Prostate gland (tissue), 2 donors: Measurements from ENCODE around the gene IQSEC3.

Source experiments
- POLR2A ChIP-seq: fragments of 450-650 bp; IDR thresholded peaks from one replicate; pipeline ENCODE4 v1.6.1; 2016; ENCODE audit warnings: antibody characterized with exemption, mild to moderate bottlenecking
- TF ChIP-seq, protein P1 (sequence below), 4 experiments: fragments of 200-600 bp in 2 of 4; fragments of 450-650 bp in 2 of 4; sonication (generic) in 2 of 4; IDR thresholded peaks; 1 replicate in 3 of 4; 2 replicates in 1 of 4; pipeline ENCODE4 v1.5.1; 2016 to 2019; ENCODE audit warnings: antibody characterized with exemption in 4 of 4, mild to moderate bottlenecking in 2 of 4, moderate library complexity in 2 of 4

GRCh38 chr12:212715-213526 is 146.4 kb downstream of the IQSEC3 start:
- TF ChIP-seq, protein P1, sequence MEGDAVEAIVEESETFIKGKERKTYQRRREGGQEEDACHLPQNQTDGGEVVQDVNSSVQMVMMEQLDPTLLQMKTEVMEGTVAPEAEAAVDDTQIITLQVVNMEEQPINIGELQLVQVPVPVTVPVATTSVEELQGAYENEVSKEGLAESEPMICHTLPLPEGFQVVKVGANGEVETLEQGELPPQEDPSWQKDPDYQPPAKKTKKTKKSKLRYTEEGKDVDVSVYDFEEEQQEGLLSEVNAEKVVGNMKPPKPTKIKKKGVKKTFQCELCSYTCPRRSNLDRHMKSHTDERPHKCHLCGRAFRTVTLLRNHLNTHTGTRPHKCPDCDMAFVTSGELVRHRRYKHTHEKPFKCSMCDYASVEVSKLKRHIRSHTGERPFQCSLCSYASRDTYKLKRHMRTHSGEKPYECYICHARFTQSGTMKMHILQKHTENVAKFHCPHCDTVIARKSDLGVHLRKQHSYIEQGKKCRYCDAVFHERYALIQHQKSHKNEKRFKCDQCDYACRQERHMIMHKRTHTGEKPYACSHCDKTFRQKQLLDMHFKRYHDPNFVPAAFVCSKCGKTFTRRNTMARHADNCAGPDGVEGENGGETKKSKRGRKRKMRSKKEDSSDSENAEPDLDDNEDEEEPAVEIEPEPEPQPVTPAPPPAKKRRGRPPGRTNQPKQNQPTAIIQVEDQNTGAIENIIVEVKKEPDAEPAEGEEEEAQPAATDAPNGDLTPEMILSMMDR (IDR thresholded peaks at IDR 0.05) = no peak
- no peak for TF ChIP-seq POLR2A
